Neural cell (in vitro differentiated cells): ENCODE results near the gene FLAD1. TPM values are rescaled to one million over a fixed set of nuclear protein-coding genes. Genes with fewer than 3 reads are reported as not detected.
"Not testable (repeated sequence)": the region's sequence is repeated elsewhere in the genome, so short reads cannot be mapped to it uniquely, and the experiment has no call there.

ENCODE experiments used
- H2AFZ ChIP-seq: fragments of 200-600, 300-800 bp; sonication (generic), shearing (Covaris generic); 2 replicates; pipeline ENCODE4 v1.6.0; 2014; ENCODE audit warnings: low read depth, mild to moderate bottlenecking, antibody characterized with exemption, low read length, moderate library complexity
- H3F3A ChIP-seq: fragments of 200-600 bp; shearing (Covaris generic); 2 replicates; pipeline ENCODE4 v1.6.1; 2016; ENCODE audit warnings: mild to moderate bottlenecking, moderate library complexity, mixed read lengths, antibody characterized with exemption, low read length; ENCODE audit not compliant: insufficient read depth, poor library complexity, severe bottlenecking
- H3K27ac ChIP-seq: fragments of 200-600, 300-800 bp; sonication (generic), shearing (Covaris generic); 2 replicates; pipeline ENCODE4 v1.5.1; 2014; ENCODE audit warnings: mild to moderate bottlenecking, low read length, moderate library complexity
- H3K27me3 ChIP-seq: fragments of 300-800, 200-600 bp; sonication (generic), shearing (Covaris generic); 2 replicates; pipeline ENCODE4 v1.6.0; 2014; ENCODE audit warnings: mild to moderate bottlenecking, low read depth, low read length, moderate library complexity; ENCODE audit not compliant: insufficient read depth
- H3K36me3 ChIP-seq: fragments of 300-800, 200-600 bp; sonication (generic), shearing (Covaris generic); 2 replicates; pipeline ENCODE4 v1.5.1; 2014; ENCODE audit warnings: mild to moderate bottlenecking, antibody characterized with exemption, low read length, moderate library complexity; ENCODE audit not compliant: insufficient read depth
- H3K4me2 ChIP-seq: fragments of 300-800, 200-600 bp; sonication (generic), shearing (Covaris generic); 2 replicates; pipeline ENCODE4 v1.6.0; 2014; ENCODE audit warnings: mild to moderate bottlenecking, low read length
- H3K4me3 ChIP-seq: fragments of 300-800, 200-600 bp; sonication (generic), shearing (Covaris generic); 2 replicates; pipeline ENCODE4 v1.5.1; 2014; ENCODE audit warnings: mild to moderate bottlenecking, low read length, moderate library complexity
- H3K79me2 ChIP-seq: fragments of 200-600 bp; shearing (Covaris generic); replicated peaks from 2 replicates; pipeline ENCODE4 v1.6.0; 2014; ENCODE audit warnings: mild to moderate bottlenecking, low read length, moderate library complexity; ENCODE audit not compliant: insufficient read depth
- H3K9ac ChIP-seq: fragments of 300-800, 200-600 bp; sonication (generic), shearing (Covaris generic); 2 replicates; pipeline ENCODE4 v1.6.1; 2016; ENCODE audit warnings: mild to moderate bottlenecking, low read length, mixed read lengths
- H3K9me2 ChIP-seq: fragments of 200-600 bp; shearing (Covaris generic); 2 replicates; pipeline ENCODE4 v1.6.1; 2016; ENCODE audit warnings: mild to moderate bottlenecking, low read length, mixed read lengths; ENCODE audit not compliant: insufficient read depth
- H3K9me3 ChIP-seq: fragments of 200-600, 300-800 bp; sonication (generic), shearing (Covaris generic); 2 replicates; pipeline ENCODE4 v1.6.1; 2016; ENCODE audit warnings: mild to moderate bottlenecking, mixed run types, low read length, moderate library complexity, mixed read lengths
- H4K20me1 ChIP-seq: fragments of 200-600 bp; shearing (Covaris generic); 2 replicates; pipeline ENCODE4 v1.6.1; 2016; ENCODE audit warnings: mild to moderate bottlenecking, mixed run types; ENCODE audit not compliant: insufficient read depth
- CTCF ChIP-seq: fragments of 450-650 bp; IDR thresholded peaks from 2 replicates; pipeline ENCODE4 v1.5.1; 2014; ENCODE audit warnings: antibody characterized with exemption, mild to moderate bottlenecking, moderate library complexity; ENCODE audit not compliant: poor library complexity, severe bottlenecking
- EP300 ChIP-seq: fragments of 450-650 bp; conservative IDR thresholded peaks from 2 replicates; pipeline ENCODE4 v1.6.1; 2014; ENCODE audit warnings: antibody characterized with exemption, mild to moderate bottlenecking, moderate library complexity; ENCODE audit not compliant: poor library complexity, severe bottlenecking
- EZH2 ChIP-seq: fragments of 200-600, 300-800 bp; shearing (Covaris generic), sonication (generic); IDR thresholded peaks from 2 replicates; pipeline ENCODE4 v1.6.1; 2014; ENCODE audit warnings: antibody characterized with exemption, low read length, borderline replicate concordance, mild to moderate bottlenecking; ENCODE audit not compliant: insufficient read depth, poor library complexity, severe bottlenecking
- MXI1 ChIP-seq: fragments of 450-650 bp; conservative IDR thresholded peaks from 2 replicates; pipeline ENCODE4 v1.6.1; 2014; ENCODE audit warnings: antibody characterized with exemption, mild to moderate bottlenecking; ENCODE audit not compliant: poor library complexity, severe bottlenecking
- POLR2AphosphoS5 ChIP-seq: IDR thresholded peaks from 2 replicates; pipeline ENCODE4 v1.6.1; 2012
- RAD21 ChIP-seq: fragments of 450-650 bp; conservative IDR thresholded peaks from 2 replicates; pipeline ENCODE4 v1.6.1; 2014; ENCODE audit warnings: antibody characterized with exemption, mild to moderate bottlenecking, moderate library complexity
- REST ChIP-seq: IDR thresholded peaks from 2 replicates; pipeline ENCODE4 v1.6.1; 2012; ENCODE audit warnings: borderline replicate concordance
- SMC3 ChIP-seq: fragments of 450-650 bp; conservative IDR thresholded peaks from 2 replicates; pipeline ENCODE4 v1.6.1; 2014; ENCODE audit warnings: antibody characterized with exemption, mild to moderate bottlenecking, moderate library complexity; ENCODE audit not compliant: poor library complexity
- TAF1 ChIP-seq: IDR thresholded peaks from 2 replicates; pipeline ENCODE4 v1.6.1; 2012; ENCODE audit warnings: low read depth
- polyA plus RNA-seq: library from polyadenylated mRNA; depleted of rRNA; stranded (reverse); fragments of >200 nt; gene quantifications from 2 replicates; pipeline ENCODE4 v1.2.3, GENCODE V29; 2014

The FLAD1 gene
- polyA plus RNA-seq, 1 donor from 2014 or later, result 68.6 TPM

- Histone ChIP-seq H2AFZ (peak overlapping the region; percentile 86), H3K27ac (peak overlapping the region; percentile 44), H3K79me2 (peaks cover 26% of the 10 kb centered on the region), H3K9me3 (no peaks in the 10 kb centered on the region), H3K27me3 (no peaks in the 10 kb centered on the region), H3K4me3 (peak overlapping the region; percentile 83), H3K4me2 (peak overlapping the region; percentile 87), H3K36me3 (no peaks in the 10 kb centered on the region), H3K9ac (peak overlapping the region; percentile 60), H4K20me1 (no peaks in the 10 kb centered on the region), H3K9me2 (no peaks in the 10 kb centered on the region), H3F3A (peaks cover 3% of the 10 kb centered on the region)
- TF ChIP-seq REST (peak; percentile 19), SMC3 (peak; percentile 63), MXI1 (no peak), CTCF (no peak), EZH2 (no peak), RAD21 (peak; percentile 33), EP300 (no peak), POLR2AphosphoS5 (no peak), TAF1 (peak; percentile 49)
Measured at GRCh38 chr1:154974808-154975408, 8.2 kb upstream of the FLAD1 start.

GRCh38 chr1:154975409-154976059 lies 7.6 kb upstream of the FLAD1 start:
- H4K20me1 ChIP-seq, result no peaks in the 10 kb centered on the region
- H3K9ac ChIP-seq, result peak overlapping the region; percentile 60
- H3K36me3 ChIP-seq, result no peaks in the 10 kb centered on the region
- peaks cover 26% of the 10 kb centered on the region for H3K79me2 ChIP-seq
- H3K4me3 ChIP-seq, result peak overlapping the region; percentile 83
- peak overlapping the region; percentile 44 for H3K27ac ChIP-seq
- no peaks in the 10 kb centered on the region for H3K9me2 ChIP-seq
- no peaks in the 10 kb centered on the region for H3K9me3 ChIP-seq
- no peaks in the 10 kb centered on the region for H3K27me3 ChIP-seq
- H2AFZ ChIP-seq, result peak overlapping the region; percentile 86
- peak overlapping the region; percentile 87 for H3K4me2 ChIP-seq
- no peak for TF ChIP-seq CTCF
- TF ChIP-seq MXI1, result no peak
- TF ChIP-seq REST, result peak; percentile 9
- peaks cover 3% of the 10 kb centered on the region for H3F3A ChIP-seq

- not testable (repeated sequence) for H3K36me3 ChIP-seq, H3K9me2 ChIP-seq
Measured at GRCh38 chr1:154977762-154978161, 5.4 kb upstream of the FLAD1 start.

More at GRCh38 chr1:154977762-154978161, 5.4 kb upstream of the FLAD1 start:
- not testable (repeated sequence) for H3K4me2 ChIP-seq, H3K27ac ChIP-seq, H3K9me3 ChIP-seq, H3K4me3 ChIP-seq, H4K20me1 ChIP-seq, H3K9ac ChIP-seq, H3F3A ChIP-seq, H3K27me3 ChIP-seq, H2AFZ ChIP-seq
- H3K79me2 ChIP-seq, result peaks cover 26% of the 10 kb centered on the region
